LNCAP (cell line): ENCODE results near the gene RPS19BP1.
A peak's percentile ranks its signal among the peaks of the same experiment; 100 is the strongest.

Experiments used
- CTCF ChIP-seq: fragments of 450-650 bp; IDR thresholded peaks from 2 replicates; pipeline ENCODE4 v1.5.1; 2017; ENCODE audit warnings: mild to moderate bottlenecking

RPS19BP1 gene

GRCh38 chr22:39567135-39567946, 34.8 kb upstream of the RPS19BP1 start:
- no peak for TF ChIP-seq CTCF

- TF ChIP-seq CTCF: no peak
Observed at GRCh38 chr22:39565414-39565944, 32.9 kb upstream of the RPS19BP1 start.

- no peak for TF ChIP-seq CTCF
Observed at GRCh38 chr22:39563571-39564428, 31.3 kb upstream of the RPS19BP1 start.

- no peak for TF ChIP-seq CTCF
Observed at GRCh38 chr22:39562839-39563489, 30.4 kb upstream of the RPS19BP1 start.

- TF ChIP-seq CTCF: no peak
Observed at GRCh38 chr22:39560127-39560526, 27.6 kb upstream of the RPS19BP1 start.

- peak; percentile 64 for TF ChIP-seq CTCF
Observed at GRCh38 chr22:39559456-39560105, 27.0 kb upstream of the RPS19BP1 start.

GRCh38 chr22:39558950-39559349, 26.4 kb upstream of the RPS19BP1 start:
- no peak for TF ChIP-seq CTCF
